Esophagus squamous epithelium (tissue), 4 donors: Measurements from ENCODE around the gene PHLDB2.

Experiments used
- CTCF ChIP-seq, 6 experiments: fragments of 450-650 bp in 4 of 6; fragments of 200-600 bp in 2 of 6; sonication (generic) in 2 of 6; IDR thresholded peaks; one replicate each; pipeline ENCODE4 v1.5.1; 2016 to 2019; ENCODE audit warnings: antibody characterized with exemption in 6 of 6, mild to moderate bottlenecking in 4 of 6, moderate library complexity in 4 of 6
- POLR2A ChIP-seq, 4 donors: fragments of 450-650 bp; IDR thresholded peaks; one replicate each; pipeline ENCODE4 v1.6.1; 2017; ENCODE audit warnings: antibody characterized with exemption in 4 of 4, mild to moderate bottlenecking in 4 of 4, moderate library complexity in 3 of 4

DNA sequence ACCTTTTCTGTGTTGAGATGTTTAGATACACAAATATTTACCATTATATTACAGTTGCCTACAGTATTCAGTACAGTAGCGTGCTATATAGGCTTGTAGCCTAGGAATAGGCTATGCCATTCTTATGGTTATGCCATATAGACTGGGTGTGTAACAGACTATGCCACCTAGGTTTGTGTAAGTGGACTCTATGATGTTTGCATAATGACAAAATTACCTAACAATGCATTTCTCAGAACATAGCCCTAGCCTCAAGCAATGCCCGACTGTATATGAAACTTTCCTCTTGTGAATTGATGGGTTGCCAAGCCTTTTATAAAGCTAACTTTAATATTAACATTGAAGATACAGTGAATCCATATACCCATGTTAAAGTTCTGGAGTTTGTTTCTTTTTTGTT lies 10.3 kb upstream of the PHLDB2 start:
- TF ChIP-seq POLR2A (IDR thresholded peaks at IDR 0.05) (no peak), CTCF (IDR thresholded peaks at IDR 0.05) (no peak)
